ENCODE data around the gene ATXN7L2. TPM values are rescaled to one million over a fixed set of nuclear protein-coding genes. Genes with fewer than 3 reads are reported as not detected.

ATXN7L2 gene
- total RNA-seq, 1 experiment from 2014 or later: 17.3 TPM

DNA sequence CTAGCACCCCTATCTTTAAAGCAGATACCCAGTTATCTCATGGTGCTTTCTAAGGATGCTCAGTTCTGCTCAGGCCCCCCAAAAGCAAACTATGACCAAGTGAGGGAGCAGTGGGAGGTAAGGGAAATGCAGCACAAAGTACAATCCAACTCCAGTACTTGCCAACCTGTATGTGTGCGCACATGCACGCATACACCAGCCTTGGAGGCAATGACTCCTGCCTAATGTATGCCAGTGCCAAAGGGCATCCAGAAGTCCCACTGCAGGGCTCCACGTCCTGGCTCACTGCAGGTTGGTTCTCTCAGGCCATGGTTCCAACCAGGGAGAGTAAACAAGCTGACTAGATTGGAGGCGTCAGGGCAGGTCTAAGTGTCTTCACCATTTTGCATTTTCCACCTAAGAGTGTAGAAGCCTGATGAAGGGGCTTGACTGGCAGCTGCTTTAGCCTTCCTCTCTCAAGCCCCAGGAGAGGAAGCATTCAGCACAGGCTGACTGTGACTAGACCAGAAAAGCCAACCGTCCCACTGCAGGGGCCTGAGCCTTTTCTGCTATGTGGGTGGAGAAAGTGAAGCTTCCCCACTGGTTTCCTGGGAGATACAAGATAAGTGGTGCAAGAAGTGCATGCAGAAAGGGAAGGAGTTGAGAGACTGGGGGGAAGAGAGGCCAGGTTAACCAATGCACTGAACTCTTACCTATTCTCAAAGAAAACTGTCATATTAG is 18.1 kb downstream of the ATXN7L2 start:
- no peak overlapping the region for H3K4me3 Mint-ChIP-seq
- Histone ChIP-seq H4K5ac (ENCODE audit: insufficient read length, low read depth, low read length) (no peak overlapping the region), H3K79me1 (ENCODE audit: insufficient read depth, low read depth, low read length, poor library complexity, severe bottlenecking) (no peaks in the 10 kb centered on the region)

More for the DNA sequence above, 18.1 kb downstream of the ATXN7L2 start:
- WGBS (ENCODE audit: extremely low coverage, insufficient read length, low lambda C conversion rate): no CpG with 5 or more reads among the region's 5 CpGs
- no peak overlapping the region for H3K9ac ChIP-seq (ENCODE audit: extremely low read depth, insufficient read length, low read length)
- no peak overlapping the region for H3K27ac ChIP-seq (ENCODE audit: insufficient read length, low read depth, low read length)
- no peak overlapping the region for H3T11ph ChIP-seq (ENCODE audit: low read length)
- H2AFZ ChIP-seq (ENCODE audit: low read length): no peak overlapping the region
- no peak for TF ChIP-seq CTCF (conservative IDR thresholded peaks at IDR 0.05)
- H3K27me3 ChIP-seq (ENCODE audit: insufficient read depth, low read length): no peaks in the 10 kb centered on the region
- H2AK5ac ChIP-seq (ENCODE audit: insufficient read length, low read length): no peak overlapping the region
- no peaks in the 10 kb centered on the region for H3K79me2 ChIP-seq (ENCODE audit: insufficient read depth, low read length)
- no peak for DNase-seq
- H3K27ac Mint-ChIP-seq: no peak overlapping the region
- H3K4me2 ChIP-seq (ENCODE audit: insufficient read depth, insufficient read length, low read length): no peak overlapping the region
- peaks cover 2% of the 10 kb centered on the region for H3K27me3 Mint-ChIP-seq (ENCODE audit: low read depth)
- no peaks in the 10 kb centered on the region for H3K23me2 ChIP-seq (ENCODE audit: insufficient read length, low read depth, low read length, poor library complexity, severe bottlenecking)
- H2BK15ac ChIP-seq (ENCODE audit: low read depth, low read length): no peak overlapping the region
- H2BK20ac ChIP-seq (ENCODE audit: low read depth, low read length, poor library complexity, severe bottlenecking): no peak overlapping the region
- H3K9me3 ChIP-seq (ENCODE audit: control insufficient read depth, low read depth, low read length): no peaks in the 10 kb centered on the region
- no peak overlapping the region for H3K23ac ChIP-seq (ENCODE audit: insufficient read length, low read depth, low read length)
- no peaks in the 10 kb centered on the region for H4K20me1 ChIP-seq (ENCODE audit: control insufficient read depth, insufficient read depth, insufficient read length)
- peaks cover 17 to 20% of the 10 kb centered on the region in 2 experiments for H3K4me1 Mint-ChIP-seq
- H3K18ac ChIP-seq (ENCODE audit: insufficient read length, low read depth, low read length): no peak overlapping the region
- no peak overlapping the region for H3K56ac ChIP-seq (ENCODE audit: insufficient read length, low read depth, low read length)
- H4K8ac ChIP-seq (replicated peaks; ENCODE audit: insufficient read length, low read depth, low read length): no peak overlapping the region
- peaks cover 0 to 5% (median 2%) of the 10 kb centered on the region in 3 experiments; a peak in 4 of 7 replicates for H3K36me3 Mint-ChIP-seq (ENCODE audit: insufficient read depth in 1 of 3, low read depth in 3 of 3)
- H2BK12ac ChIP-seq (ENCODE audit: insufficient read length, low read depth, low read length): no peak overlapping the region
- no peaks in the 10 kb centered on the region for H3K9me3 Mint-ChIP-seq
- H2BK120ac ChIP-seq (ENCODE audit: low read depth, low read length, poor library complexity, severe bottlenecking): no peak overlapping the region
- H3K4ac ChIP-seq (ENCODE audit: low read depth, low read length): no peak overlapping the region
- H2BK5ac ChIP-seq (ENCODE audit: insufficient read length, low read length): no peak overlapping the region
- no peak overlapping the region for H4K91ac ChIP-seq (ENCODE audit: insufficient read length, low read depth, low read length)
- H3K14ac ChIP-seq (ENCODE audit: insufficient read depth, low read length): no peak overlapping the region
- peaks cover 2% of the 10 kb centered on the region; the same call in 1 of the 2 replicates for H3K4me1 ChIP-seq (ENCODE audit: insufficient read depth, low read length)

All from H9 (cell line).